GM19467 (cell line): ENCODE data around the gene MAML3.

Source experiments
- ATAC-seq: cut with Tn5 transposase; IDR thresholded peaks from one replicate; pipeline ENCODE4 v1.9.1; 2021; ENCODE audit warnings: mild to moderate bottlenecking, moderate library complexity; ENCODE audit not compliant: unreplicated experiment

The MAML3 gene

GRCh38 chr4:139880841-139881240 lies 273.1 kb downstream of the MAML3 start:
- no peak for ATAC-seq

GRCh38 chr4:139878050-139878449 lies 275.9 kb downstream of the MAML3 start:
- no peak for ATAC-seq

- no peak for ATAC-seq
Measured at GRCh38 chr4:139876337-139876941, 277.5 kb downstream of the MAML3 start.

- no peak for ATAC-seq
Measured at GRCh38 chr4:139875411-139875825, 278.6 kb downstream of the MAML3 start.

- no peak for ATAC-seq
Measured at GRCh38 chr4:139873111-139873860, 280.7 kb downstream of the MAML3 start.

- no peak for ATAC-seq
Measured at GRCh38 chr4:139872274-139872673, 281.7 kb downstream of the MAML3 start.

GRCh38 chr4:139869810-139870209 lies 284.2 kb downstream of the MAML3 start:
- ATAC-seq, result no peak

GRCh38 chr4:139866276-139866962 lies 287.6 kb downstream of the MAML3 start:
- no peak for ATAC-seq

GRCh38 chr4:139865537-139865936 lies 288.4 kb downstream of the MAML3 start:
- ATAC-seq, result no peak

GRCh38 chr4:139863531-139863930 lies 290.5 kb downstream of the MAML3 start:
- no peak for ATAC-seq

GRCh38 chr4:139861471-139861870 lies 292.5 kb downstream of the MAML3 start:
- ATAC-seq, result no peak

GRCh38 chr4:139860435-139861024 lies 293.5 kb downstream of the MAML3 start:
- no peak for ATAC-seq

- no peak for ATAC-seq
Measured at GRCh38 chr4:139859876-139860275, 294.1 kb downstream of the MAML3 start.

GRCh38 chr4:139858436-139859205 lies 295.4 kb downstream of the MAML3 start:
- peak; percentile 90 for ATAC-seq

- no peak for ATAC-seq
Measured at GRCh38 chr4:139857977-139858376, 296.0 kb downstream of the MAML3 start.

- ATAC-seq, result no peak
Measured at GRCh38 chr4:139857021-139857420, 297.0 kb downstream of the MAML3 start.

- no peak for ATAC-seq
Measured at GRCh38 chr4:139854668-139855403, 299.1 kb downstream of the MAML3 start.

- no peak for ATAC-seq
Measured at GRCh38 chr4:139853309-139853708, 300.7 kb downstream of the MAML3 start.

- ATAC-seq, result no peak
Measured at GRCh38 chr4:139852612-139853269, 301.2 kb downstream of the MAML3 start.

- no peak for ATAC-seq
Measured at GRCh38 chr4:139851639-139852038, 302.3 kb downstream of the MAML3 start.
